A549 treated with dexamethasone at 1 μM for 4 hours (cell line): ENCODE data around the gene PTTG2. TPM values are rescaled to one million over a fixed set of nuclear protein-coding genes. Genes with fewer than 3 reads are reported as not detected.

Source experiments
- total RNA-seq: library from RNA; stranded (reverse); fragments of 200-300 nt; extraction: Qiagen RNA extraction; gene quantifications from 5 replicates; pipeline ENCODE4 v1.2.3, GENCODE V29; 2022

The PTTG2 gene
- total RNA-seq = not detected in 5 replicates

GRCh38 chr4:37960098-37960497, at the start of gene PTTG2:
TSS of gene PTTG2 (plus strand) at chr4:37960398. CDS start at chr4:37960435, 37 bp downstream.

Other genes with a start within 250 kb of the PTTG2 start
- 15.2 to 20.2 TPM (median 19.1 TPM) in 5 replicates for gene PGM2, start 133.7 kb upstream of the PTTG2 start, total RNA-seq
- 23.3 to 31.3 TPM (median 29.7 TPM) in 5 replicates for gene TBC1D1, start 69.3 kb upstream of the PTTG2 start, total RNA-seq